Karpas-422 (cell line): ENCODE data around the gene STX10. TPM values are rescaled to one million over a fixed set of nuclear protein-coding genes. Genes with fewer than 3 reads are reported as not detected.

Source experiments
- DNase-seq: peaks from one replicate; pipeline ENCODE4 v3.0.0-alpha.2; 2015
- H2AFZ ChIP-seq: fragments of 200-600 bp; sonication (generic); 2 replicates; pipeline ENCODE4 v1.6.1; 2014; ENCODE audit warnings: antibody characterized with exemption, low read length, mixed read lengths
- H3K27ac ChIP-seq: fragments of 200-600 bp; sonication (generic); 2 replicates; pipeline ENCODE4 v1.5.1; 2014; ENCODE audit warnings: mild to moderate bottlenecking, low read length, moderate library complexity
- H3K27me3 ChIP-seq: fragments of 200-600 bp; sonication (generic); 2 replicates; pipeline ENCODE4 v1.6.1; 2014; ENCODE audit warnings: low read length, mixed read lengths
- H3K36me3 ChIP-seq: fragments of 200-600 bp; sonication (generic); 2 replicates; pipeline ENCODE4 v1.6.1; 2014; ENCODE audit warnings: low read length, mixed read lengths; ENCODE audit not compliant: insufficient read depth
- H3K4me1 ChIP-seq: fragments of 200-600 bp; sonication (generic); 2 replicates; pipeline ENCODE4 v1.6.1; 2014; ENCODE audit warnings: mild to moderate bottlenecking, low read length, mixed read lengths
- H3K4me2 ChIP-seq: fragments of 200-600 bp; sonication (generic); 2 replicates; pipeline ENCODE4 v1.6.1; 2014; ENCODE audit warnings: low read length, low read depth, mild to moderate bottlenecking; ENCODE audit not compliant: poor library complexity, severe bottlenecking
- H3K4me3 ChIP-seq: fragments of 200-600 bp; sonication (generic); 2 replicates; pipeline ENCODE4 v1.5.1; 2014; ENCODE audit warnings: mild to moderate bottlenecking, antibody characterized with exemption, low read length, mixed read lengths
- H3K79me2 ChIP-seq: fragments of 200-600 bp; sonication (generic); 2 replicates; pipeline ENCODE4 v1.6.1; 2014; ENCODE audit warnings: mild to moderate bottlenecking, low read length, mixed read lengths
- H3K9ac ChIP-seq: fragments of 200-600 bp; sonication (generic); 2 replicates; pipeline ENCODE4 v1.6.0; 2014; ENCODE audit warnings: low read length
- H3K9me2 ChIP-seq: fragments of 200-600 bp; sonication (generic), shearing (Covaris generic); replicated peaks from 2 replicates; pipeline ENCODE4 v1.6.0; 2014; ENCODE audit warnings: mild to moderate bottlenecking, low read length, moderate library complexity; ENCODE audit not compliant: insufficient read depth
- H3K9me3 ChIP-seq: fragments of 300-700, 200-600 bp; sonication (generic); 2 replicates; pipeline ENCODE4 v1.6.1; 2014; ENCODE audit warnings: low read length, mixed read lengths
- H4K20me1 ChIP-seq: fragments of 200-600 bp; sonication (generic); 2 replicates; pipeline ENCODE4 v1.6.1; 2014; ENCODE audit warnings: mild to moderate bottlenecking, antibody characterized with exemption, low read length, low read depth; ENCODE audit not compliant: insufficient read depth
- total RNA-seq: library from RNA; depleted of rRNA; stranded (reverse); fragments of >200 nt; shearing (Covaris generic); gene quantifications from 2 replicates; pipeline ENCODE4 v1.2.3, GENCODE V29; 2014; ENCODE audit warnings: low replicate concordance

Gene STX10
- total RNA-seq, 1 experiment from 2014 or later, result 47.0 TPM

DNA sequence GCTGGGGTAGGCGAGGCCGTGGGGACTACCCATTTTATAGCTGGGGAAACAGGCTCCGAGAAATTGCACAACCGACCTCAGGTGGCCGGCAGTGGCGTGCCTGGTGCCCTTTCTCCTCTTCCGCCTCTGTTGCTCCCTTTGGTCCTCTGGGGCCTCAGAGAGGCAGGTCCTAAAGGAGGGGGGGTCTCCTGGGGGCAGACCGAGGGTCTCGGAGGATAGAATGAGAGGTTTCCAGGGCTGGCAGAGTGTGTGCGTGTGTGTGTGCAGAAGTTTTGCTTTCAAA lies 11.3 kb downstream of the STX10 start:
- no peak overlapping the region for H3K4me2 ChIP-seq
- H4K20me1 ChIP-seq, result peaks cover 5% of the 10 kb centered on the region; the same call in 1 of the 2 replicates
- no peaks in the 10 kb centered on the region for H3K36me3 ChIP-seq
- H3K4me3 ChIP-seq, result no peak overlapping the region
- no peak overlapping the region for H2AFZ ChIP-seq
- H3K4me1 ChIP-seq, result no peaks in the 10 kb centered on the region
- H3K9me2 ChIP-seq, result no peaks in the 10 kb centered on the region
- no peaks in the 10 kb centered on the region for H3K9me3 ChIP-seq
- H3K9ac ChIP-seq, result no peak overlapping the region
- H3K27me3 ChIP-seq, result no peaks in the 10 kb centered on the region
- H3K27ac ChIP-seq, result no peak overlapping the region
- no peak for DNase-seq
- peaks cover 12% of the 10 kb centered on the region for H3K79me2 ChIP-seq

DNA sequence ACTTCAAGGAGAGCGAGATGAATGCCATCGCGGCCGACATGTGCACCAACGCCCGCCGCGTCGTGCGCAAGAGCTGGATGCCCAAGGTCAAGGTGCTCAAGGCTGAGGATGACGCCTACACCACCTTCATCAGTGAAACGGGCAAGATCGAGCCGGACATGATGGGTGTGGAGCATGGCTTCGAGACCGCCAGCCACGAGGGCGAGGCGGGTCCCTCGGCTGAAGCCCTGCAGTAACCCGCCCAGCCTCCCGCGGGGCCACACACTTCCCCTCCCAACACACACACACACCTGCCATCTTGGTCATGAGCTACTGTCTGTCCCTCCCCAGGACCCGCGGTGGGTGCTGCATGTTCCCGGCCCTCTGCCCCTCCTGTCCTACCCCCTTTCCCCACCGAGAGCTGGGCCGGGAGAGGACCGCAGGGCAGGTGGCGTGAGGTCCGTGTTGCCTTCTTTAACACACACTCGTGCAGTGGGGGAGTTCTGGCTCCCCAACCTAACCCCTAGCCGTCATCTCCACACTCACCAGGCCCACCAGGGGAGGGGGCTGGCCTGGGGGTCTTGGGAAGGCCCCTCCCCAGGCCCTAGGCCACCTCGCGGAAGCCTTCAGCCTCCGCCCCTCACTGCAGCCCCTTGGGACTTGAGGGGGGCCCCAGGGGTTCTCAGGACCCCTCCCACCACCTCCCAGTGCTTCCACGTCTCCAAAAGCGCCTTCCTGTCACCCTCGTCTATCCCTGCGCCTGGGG lies 11.8 kb downstream of the STX10 start:
- H3K79me2 ChIP-seq, result peaks cover 17% of the 10 kb centered on the region
- H3K9me3 ChIP-seq, result no peaks in the 10 kb centered on the region
- peaks cover 4% of the 10 kb centered on the region; the same call in 1 of the 2 replicates for H3K36me3 ChIP-seq
- H3K4me3 ChIP-seq, result no peak overlapping the region
- H3K4me2 ChIP-seq, result no peak overlapping the region
- H2AFZ ChIP-seq, result no peak overlapping the region
- peaks cover 5% of the 10 kb centered on the region; the same call in 1 of the 2 replicates for H4K20me1 ChIP-seq
- H3K27me3 ChIP-seq, result no peaks in the 10 kb centered on the region
- H3K9ac ChIP-seq, result no peak overlapping the region
- no peak overlapping the region for H3K27ac ChIP-seq
- no peaks in the 10 kb centered on the region for H3K9me2 ChIP-seq
- no peak for DNase-seq
- no peaks in the 10 kb centered on the region for H3K4me1 ChIP-seq

DNA sequence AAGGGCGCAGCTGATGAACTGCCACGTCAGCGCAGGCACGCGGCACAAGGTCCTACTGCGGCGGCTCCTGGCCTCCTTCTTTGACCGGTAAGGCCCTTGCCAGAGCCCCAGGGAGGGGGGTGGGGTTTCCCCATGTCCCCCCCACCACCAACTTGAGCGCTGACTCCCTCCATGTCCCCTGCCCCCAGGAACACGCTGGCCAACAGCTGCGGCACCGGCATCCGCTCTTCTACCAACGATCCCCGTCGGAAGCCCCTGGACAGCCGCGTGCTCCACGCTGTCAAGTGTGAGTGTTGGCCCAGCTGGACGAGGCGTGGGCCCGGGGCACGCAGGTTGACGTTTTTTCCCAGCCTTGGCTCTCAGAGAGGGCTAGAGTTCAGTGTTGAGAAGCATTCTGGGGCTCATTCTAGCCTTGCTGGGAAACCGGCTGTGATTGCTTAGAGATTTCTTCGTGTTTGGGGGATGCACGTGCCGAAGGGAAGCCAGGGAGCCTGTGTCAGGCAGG lies 12.8 kb downstream of the STX10 start:
- Histone ChIP-seq H3K9me3 (no peaks in the 10 kb centered on the region), H4K20me1 (peaks cover 10% of the 10 kb centered on the region; the same call in 1 of the 2 replicates), H3K79me2 (peaks cover 26% of the 10 kb centered on the region), H3K4me2 (no peak overlapping the region), H3K4me1 (no peaks in the 10 kb centered on the region), H3K9me2 (no peaks in the 10 kb centered on the region), H3K27me3 (no peaks in the 10 kb centered on the region), H3K4me3 (no peak overlapping the region), H3K9ac (no peak overlapping the region), H2AFZ (no peak overlapping the region), H3K27ac (no peak overlapping the region), H3K36me3 (peaks cover 5% of the 10 kb centered on the region; the same call in 1 of the 2 replicates)
- no peak for DNase-seq

DNA sequence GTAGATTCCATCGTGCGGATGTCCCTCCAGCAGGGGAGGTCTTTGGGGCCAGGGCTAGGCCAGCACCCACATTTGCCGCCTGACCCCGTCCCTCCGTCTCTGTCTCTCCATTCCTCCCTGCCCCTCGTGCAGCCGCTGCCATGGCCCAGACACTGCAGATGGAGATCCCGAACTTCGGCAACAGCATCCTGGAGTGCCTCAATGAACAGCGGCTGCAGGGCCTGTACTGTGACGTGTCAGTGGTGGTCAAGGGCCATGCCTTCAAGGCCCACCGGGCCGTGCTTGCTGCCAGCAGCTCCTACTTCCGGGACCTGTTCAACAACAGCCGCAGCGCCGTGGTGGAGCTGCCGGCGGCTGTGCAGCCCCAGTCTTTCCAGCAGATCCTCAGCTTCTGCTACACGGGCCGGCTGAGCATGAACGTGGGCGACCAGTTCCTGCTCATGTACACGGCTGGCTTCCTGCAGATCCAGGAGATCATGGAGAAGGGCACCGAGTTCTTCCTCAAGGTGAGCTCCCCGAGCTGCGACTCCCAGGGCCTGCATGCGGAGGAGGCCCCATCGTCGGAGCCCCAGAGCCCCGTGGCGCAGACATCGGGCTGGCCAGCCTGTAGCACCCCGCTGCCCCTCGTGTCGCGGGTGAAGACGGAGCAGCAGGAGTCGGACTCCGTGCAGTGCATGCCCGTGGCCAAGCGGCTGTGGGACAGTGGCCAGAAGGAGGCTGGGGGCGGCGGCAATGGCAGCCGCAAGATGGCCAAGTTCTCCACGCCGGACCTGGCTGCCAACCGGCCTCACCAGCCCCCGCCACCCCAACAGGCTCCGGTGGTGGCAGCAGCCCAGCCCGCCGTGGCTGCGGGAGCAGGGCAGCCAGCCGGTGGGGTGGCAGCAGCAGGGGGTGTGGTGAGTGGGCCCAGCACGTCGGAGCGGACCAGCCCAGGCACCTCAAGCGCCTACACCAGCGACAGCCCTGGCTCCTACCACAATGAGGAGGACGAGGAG lies 14.8 kb downstream of the STX10 start:
- H3K9me2 ChIP-seq, result no peaks in the 10 kb centered on the region
- no peak overlapping the region for H2AFZ ChIP-seq
- DNase-seq, result no peak
- H3K9me3 ChIP-seq, result no peaks in the 10 kb centered on the region
- H3K36me3 ChIP-seq, result peaks cover 5% of the 10 kb centered on the region; the same call in 1 of the 2 replicates
- no peak overlapping the region for H3K4me2 ChIP-seq
- H3K4me1 ChIP-seq, result no peaks in the 10 kb centered on the region
- no peak overlapping the region for H3K27ac ChIP-seq
- no peaks in the 10 kb centered on the region for H3K27me3 ChIP-seq
- peaks cover 40% of the 10 kb centered on the region for H3K79me2 ChIP-seq
- no peak overlapping the region for H3K9ac ChIP-seq
- peaks cover 17% of the 10 kb centered on the region; the same call in 1 of the 2 replicates for H4K20me1 ChIP-seq
- no peak overlapping the region for H3K4me3 ChIP-seq

DNA sequence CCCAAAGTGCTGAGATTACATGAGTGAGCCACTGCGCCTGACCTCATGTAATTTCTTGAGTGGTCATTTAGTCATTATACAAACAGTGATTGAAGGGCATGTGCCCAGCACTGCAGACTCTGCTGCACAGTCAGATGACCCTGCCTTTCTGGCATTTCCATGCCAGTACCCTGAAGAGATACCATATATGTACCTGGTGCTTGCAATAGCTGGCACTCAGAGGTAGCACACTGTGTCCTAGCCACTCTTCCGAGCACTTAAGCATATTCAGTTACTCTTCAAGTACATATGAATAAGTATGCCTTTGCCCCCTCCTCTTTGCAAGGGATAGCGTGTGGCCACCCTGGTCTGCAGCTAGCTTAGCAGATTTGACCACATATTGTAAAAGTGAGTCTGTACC lies 15.5 kb downstream of the STX10 start:
- H3K36me3 ChIP-seq, result peaks cover 5% of the 10 kb centered on the region; the same call in 1 of the 2 replicates
- H3K4me3 ChIP-seq, result no peak overlapping the region
- H3K4me1 ChIP-seq, result no peaks in the 10 kb centered on the region
- no peak overlapping the region for H3K4me2 ChIP-seq
- no peak overlapping the region for H3K27ac ChIP-seq
- H4K20me1 ChIP-seq, result peaks cover 21% of the 10 kb centered on the region; the same call in 1 of the 2 replicates
- H3K79me2 ChIP-seq, result peaks cover 47% of the 10 kb centered on the region
- no peak overlapping the region for H3K9ac ChIP-seq
- H3K9me2 ChIP-seq, result no peaks in the 10 kb centered on the region
- no peaks in the 10 kb centered on the region for H3K9me3 ChIP-seq
- no peak overlapping the region for H2AFZ ChIP-seq
- no peaks in the 10 kb centered on the region for H3K27me3 ChIP-seq
- DNase-seq, result no peak

DNA sequence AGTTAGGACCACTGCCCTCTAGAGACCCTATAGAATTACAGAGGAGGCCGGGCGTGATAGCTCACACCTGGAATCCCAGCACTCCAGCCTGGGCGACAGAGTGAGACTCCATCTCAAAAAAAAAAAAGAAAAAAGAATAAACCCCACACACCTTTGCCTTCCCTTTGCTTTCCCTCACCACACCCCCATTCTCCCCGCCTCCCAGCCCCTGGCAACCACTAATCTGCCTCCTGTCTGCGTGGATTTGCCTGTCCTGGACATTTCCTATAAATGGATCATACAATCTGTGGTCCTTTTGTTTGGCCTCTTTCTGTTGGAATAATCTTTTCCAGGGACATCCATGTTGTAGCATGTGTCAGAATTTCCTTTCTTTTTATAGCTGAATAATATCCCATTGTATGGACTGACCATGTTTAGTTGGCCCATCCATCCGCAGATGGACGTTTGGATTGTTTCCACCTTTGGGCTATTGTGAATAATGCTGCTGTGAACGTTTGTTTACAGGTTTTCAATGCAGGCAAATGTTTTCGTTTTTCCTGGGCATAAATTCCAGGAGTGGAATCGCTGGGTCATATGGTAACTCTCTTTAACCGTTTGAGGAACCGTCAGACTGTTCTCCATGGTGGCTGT lies 16.8 kb downstream of the STX10 start:
- peaks cover 5% of the 10 kb centered on the region; the same call in 1 of the 2 replicates for H3K36me3 ChIP-seq
- H3K79me2 ChIP-seq, result peaks cover 59% of the 10 kb centered on the region

DNA sequence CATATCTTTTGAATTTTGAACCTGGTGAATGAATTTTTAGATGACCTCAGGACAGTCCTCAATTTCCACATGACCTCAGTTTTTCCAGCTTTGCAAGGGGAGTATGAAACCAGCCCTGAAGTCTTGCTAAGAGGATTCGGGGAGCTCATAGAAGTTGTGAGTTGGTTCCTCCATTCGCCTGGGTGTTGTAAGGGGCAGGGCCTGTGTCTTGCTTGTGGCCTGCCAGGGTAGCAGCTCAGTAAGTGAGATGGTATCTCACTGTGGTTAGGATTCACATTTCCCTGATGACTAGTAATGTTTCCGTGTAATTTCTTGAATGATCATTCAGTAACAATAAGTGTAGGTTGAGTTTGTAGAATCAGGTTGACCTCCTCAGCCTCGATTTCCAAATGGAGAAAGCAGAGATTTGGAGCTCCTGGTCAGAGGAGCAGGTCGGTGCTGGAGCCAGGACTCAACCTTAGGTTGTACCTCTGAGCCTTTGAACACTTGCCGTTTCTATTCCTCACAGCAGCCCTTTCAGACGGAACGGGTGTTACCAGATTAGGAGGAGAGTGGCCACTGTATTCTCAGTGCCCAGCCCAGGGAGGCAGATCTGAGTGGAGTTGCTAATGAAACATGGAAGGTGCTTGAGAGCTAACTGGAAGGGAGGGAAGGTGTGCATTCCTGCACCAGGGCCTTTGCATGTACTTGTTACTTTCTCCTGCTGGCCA lies 17.5 kb downstream of the STX10 start:
- Histone ChIP-seq H3K9ac (no peak overlapping the region), H3K4me3 (no peak overlapping the region), H3K27ac (no peak overlapping the region), H3K36me3 (peaks cover 5% of the 10 kb centered on the region; the same call in 1 of the 2 replicates), H3K27me3 (no peaks in the 10 kb centered on the region), H2AFZ (no peak overlapping the region), H4K20me1 (peaks cover 40% of the 10 kb centered on the region), H3K9me2 (no peaks in the 10 kb centered on the region), H3K79me2 (peaks cover 67% of the 10 kb centered on the region), H3K4me1 (no peaks in the 10 kb centered on the region), H3K4me2 (no peak overlapping the region), H3K9me3 (no peaks in the 10 kb centered on the region)
- no peak for DNase-seq

More for the DNA sequence above, 16.8 kb downstream of the STX10 start:
- Histone ChIP-seq H2AFZ (no peak overlapping the region), H3K27ac (no peak overlapping the region), H3K9me2 (no peaks in the 10 kb centered on the region), H3K27me3 (no peaks in the 10 kb centered on the region), H3K9ac (no peak overlapping the region), H3K4me3 (no peak overlapping the region), H4K20me1 (peaks cover 34% of the 10 kb centered on the region; the same call in 1 of the 2 replicates), H3K4me2 (no peak overlapping the region), H3K4me1 (no peaks in the 10 kb centered on the region), H3K9me3 (no peaks in the 10 kb centered on the region)
- DNase-seq, result no peak
